Measurements from ENCODE around the gene SYN1. TPM values are rescaled to one million over a fixed set of nuclear protein-coding genes. Genes with fewer than 3 reads are reported as not detected.

Gene SYN1
- total RNA-seq, 1 experiment from 2014 or later, result 11.7 TPM

GRCh38 chrX:47562615-47563243 is 56.9 kb downstream of the SYN1 start:
- H3K4me1 Mint-ChIP-seq, result peaks cover 10 to 17% of the 10 kb centered on the region in 2 experiments
- peaks cover 14% of the 10 kb centered on the region for H3K9me3 ChIP-seq (ENCODE audit: control insufficient read depth, low read depth, low read length)
- no peak overlapping the region for H2BK5ac ChIP-seq (ENCODE audit: insufficient read length, low read length)
- no peak overlapping the region for H2BK20ac ChIP-seq (ENCODE audit: low read depth, low read length, poor library complexity, severe bottlenecking)
- no peak overlapping the region for H3K14ac ChIP-seq (ENCODE audit: insufficient read depth, low read length)
- H3K56ac ChIP-seq (ENCODE audit: insufficient read length, low read depth, low read length), result no peak overlapping the region
- no peaks in the 10 kb centered on the region for H3K4me1 ChIP-seq (ENCODE audit: insufficient read depth, low read length)
- peak overlapping the region; percentile 62 to 75 for H3K4me3 Mint-ChIP-seq
- H2BK15ac ChIP-seq (ENCODE audit: low read depth, low read length), result no peak overlapping the region
- no peak overlapping the region for H3K4me2 ChIP-seq (ENCODE audit: insufficient read depth, insufficient read length, low read length)
- H3K27me3 ChIP-seq (ENCODE audit: insufficient read depth, low read length), result no peaks in the 10 kb centered on the region
- DNase-seq, result no peak
- H3K79me2 ChIP-seq (ENCODE audit: insufficient read depth, low read length), result no peaks in the 10 kb centered on the region
- H3K9me3 Mint-ChIP-seq, result peaks cover 66 to 84% of the 10 kb centered on the region in 2 experiments
- H3K79me1 ChIP-seq (ENCODE audit: insufficient read depth, low read depth, low read length, poor library complexity, severe bottlenecking), result no peaks in the 10 kb centered on the region
- no peak overlapping the region for H3K23ac ChIP-seq (ENCODE audit: insufficient read length, low read depth, low read length)
- peak; percentile 56; the same call in 2 of the 3 replicates for TF ChIP-seq CTCF (conservative IDR thresholded peaks at IDR 0.05)
- no peak overlapping the region for H4K8ac ChIP-seq (replicated peaks; ENCODE audit: insufficient read length, low read depth, low read length)
- no CpG with 5 or more reads among the region's 13 CpGs for WGBS (ENCODE audit: extremely low coverage, insufficient read length, low lambda C conversion rate)
- H3K36me3 Mint-ChIP-seq (ENCODE audit: insufficient read depth in 1 of 3, low read depth in 3 of 3), result peaks cover 34 to 46% (median 43%) of the 10 kb centered on the region in 3 experiments
- no peak overlapping the region for H3K27ac ChIP-seq (ENCODE audit: insufficient read length, low read depth, low read length)
- H2BK12ac ChIP-seq (ENCODE audit: insufficient read length, low read depth, low read length), result no peak overlapping the region
- H2AK5ac ChIP-seq (ENCODE audit: insufficient read length, low read length), result no peak overlapping the region
- no peaks in the 10 kb centered on the region for H4K20me1 ChIP-seq (ENCODE audit: control insufficient read depth, insufficient read depth, insufficient read length)
- H3K9ac ChIP-seq (ENCODE audit: extremely low read depth, insufficient read length, low read length), result no peak overlapping the region
- H2BK120ac ChIP-seq (ENCODE audit: low read depth, low read length, poor library complexity, severe bottlenecking), result no peak overlapping the region
- H4K91ac ChIP-seq (ENCODE audit: insufficient read length, low read depth, low read length), result no peak overlapping the region
- H3K23me2 ChIP-seq (ENCODE audit: insufficient read length, low read depth, low read length, poor library complexity, severe bottlenecking), result no peaks in the 10 kb centered on the region
- no peak overlapping the region for H3K18ac ChIP-seq (ENCODE audit: insufficient read length, low read depth, low read length)
- no peak overlapping the region for H3T11ph ChIP-seq (ENCODE audit: low read length)
- H4K5ac ChIP-seq (ENCODE audit: insufficient read length, low read depth, low read length), result no peak overlapping the region
- peak overlapping the region in 1 of 3 experiments; percentile 23; a peak in 1 of 7 replicates for H3K27ac Mint-ChIP-seq
- no peak overlapping the region for H2AFZ ChIP-seq (ENCODE audit: low read length)
- no peak overlapping the region for H3K4ac ChIP-seq (ENCODE audit: low read depth, low read length)
- no peaks in the 10 kb centered on the region for H3K27me3 Mint-ChIP-seq (ENCODE audit: low read depth)
